Activated CD4-positive, alpha-beta T cell treated with anti-CD3 and anti-CD28 coated beads, Interleukin-2, amount 50 U/mL, for 1 hour (primary cell): ENCODE data around the gene TRIM71.

Source experiments
- DNase-seq: peaks from one replicate; pipeline ENCODE4 v3.0.0-alpha.2; 2020

Gene TRIM71

DNA sequence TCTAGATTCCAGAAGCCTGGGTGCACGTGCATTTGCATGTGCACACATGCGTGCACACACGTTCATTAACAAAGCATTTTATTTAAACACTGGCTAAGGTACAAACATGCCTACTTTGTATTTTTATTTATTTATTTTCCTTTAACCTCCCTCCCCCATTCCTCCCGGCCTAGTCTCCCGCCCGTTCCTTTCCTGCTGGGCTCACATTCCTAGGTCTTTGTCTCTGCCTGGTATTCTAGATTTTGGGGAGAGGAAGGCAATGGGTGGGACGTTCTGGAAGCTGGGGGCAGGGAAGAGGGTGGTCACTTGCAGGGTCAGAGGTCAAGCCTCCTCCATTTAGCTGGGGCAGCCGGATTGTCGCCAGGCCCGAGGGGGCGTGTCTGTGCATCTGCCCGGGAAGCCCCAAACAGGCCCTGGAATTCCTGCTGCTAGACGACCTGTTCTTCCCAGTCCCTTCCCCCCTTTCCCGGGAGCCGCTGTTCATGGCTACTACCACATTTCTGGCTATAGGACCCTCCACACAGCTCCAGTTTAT is 51.8 kb downstream of the TRIM71 start:
- DNase-seq: no peak

DNA sequence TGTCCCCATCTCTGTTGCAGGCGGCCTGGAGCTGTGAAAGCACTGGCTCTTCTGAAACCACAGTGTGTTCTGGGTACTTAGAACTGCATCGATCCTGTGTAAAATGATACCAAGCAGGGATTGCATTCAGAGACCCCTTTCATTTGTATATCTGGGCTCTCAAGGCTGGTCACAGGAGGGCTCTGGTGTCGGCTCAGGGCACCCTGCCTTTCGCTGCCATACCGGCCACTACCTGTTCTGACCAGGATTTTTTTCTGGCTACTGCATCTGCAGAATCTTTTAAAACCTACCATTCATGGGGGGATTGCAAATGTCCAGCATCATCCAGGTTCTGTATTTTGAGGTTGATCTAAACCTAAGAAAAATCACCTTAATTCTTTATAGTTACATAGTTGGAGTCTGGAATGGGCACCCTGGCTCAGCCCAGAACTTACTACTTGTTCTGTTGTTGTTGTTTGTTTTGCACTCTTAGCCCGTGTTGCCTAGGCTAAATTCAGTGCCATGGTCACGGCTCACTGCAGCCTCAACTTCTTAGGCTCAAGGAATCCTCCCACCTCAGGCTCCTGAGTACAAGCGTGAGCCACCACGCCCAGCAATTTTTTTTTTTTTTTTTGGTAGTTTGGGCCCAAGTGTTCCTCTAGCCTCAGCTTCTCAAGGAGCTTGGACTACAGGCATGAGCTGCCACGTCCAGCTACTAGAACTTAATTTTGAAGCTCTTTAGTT is 52.7 kb downstream of the TRIM71 start:
- no peak for DNase-seq

DNA sequence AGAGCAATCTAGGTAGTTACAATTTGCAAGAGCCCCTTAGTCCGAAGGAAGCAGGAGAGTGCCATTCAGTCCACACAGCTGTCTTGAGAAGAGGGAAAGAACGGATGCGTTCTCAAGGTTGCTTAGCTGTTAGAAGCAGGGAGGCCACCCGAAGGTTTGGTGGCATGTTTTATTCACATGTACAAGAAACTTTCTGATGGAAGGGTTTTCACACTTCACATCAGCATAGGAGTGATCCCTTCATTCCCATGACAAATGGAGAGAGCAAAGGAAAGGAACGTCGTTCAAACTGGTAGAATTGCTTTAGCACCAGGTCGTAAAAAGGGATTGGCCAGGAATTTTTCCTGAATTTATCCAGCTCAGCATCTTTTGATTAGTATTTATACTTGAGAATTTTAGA is 53.5 kb downstream of the TRIM71 start:
- DNase-seq: no peak

DNA sequence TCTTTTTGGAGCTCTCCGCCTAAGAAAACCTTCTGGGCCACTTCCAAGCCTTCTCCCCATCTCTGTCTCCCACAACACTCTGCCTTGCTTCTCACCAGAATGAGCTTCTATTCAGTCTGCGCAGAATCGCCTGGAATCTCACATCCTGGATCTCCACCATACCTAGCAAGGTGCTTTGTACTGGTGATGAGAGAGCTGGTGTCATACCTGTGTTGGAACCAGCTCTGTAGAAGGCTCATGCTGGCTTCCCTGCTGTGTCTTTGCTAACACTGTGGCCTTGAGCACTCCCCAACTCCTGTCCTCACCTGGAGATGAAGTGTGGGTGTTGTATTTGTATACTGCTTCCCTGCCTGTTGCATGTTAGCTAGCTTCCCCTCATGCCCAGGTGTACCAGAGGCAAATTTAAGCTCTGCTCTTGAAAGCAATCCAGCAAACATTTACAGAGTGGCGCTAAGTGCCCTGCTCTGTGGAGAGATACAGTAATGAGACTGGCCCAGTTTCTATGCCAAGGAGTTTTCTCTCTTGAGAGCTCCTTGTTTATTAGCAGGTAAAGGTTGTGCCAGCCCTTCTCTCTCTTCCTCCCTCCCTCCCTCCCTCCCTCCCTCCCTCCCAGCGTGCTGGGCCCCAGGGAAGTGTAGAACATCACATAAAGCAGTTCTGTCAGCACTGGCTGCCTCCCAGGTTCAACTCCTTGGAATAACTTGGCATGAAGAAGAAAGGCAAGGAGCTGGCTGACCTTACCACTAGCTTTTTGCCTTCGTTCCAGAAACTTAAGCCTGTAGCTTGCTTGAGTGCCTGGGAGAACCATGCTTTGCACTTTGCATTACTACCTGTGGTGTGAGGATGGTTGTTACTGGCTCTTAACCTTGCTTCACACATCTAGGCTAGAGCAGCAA is 54.9 kb downstream of the TRIM71 start:
- no peak for DNase-seq

DNA sequence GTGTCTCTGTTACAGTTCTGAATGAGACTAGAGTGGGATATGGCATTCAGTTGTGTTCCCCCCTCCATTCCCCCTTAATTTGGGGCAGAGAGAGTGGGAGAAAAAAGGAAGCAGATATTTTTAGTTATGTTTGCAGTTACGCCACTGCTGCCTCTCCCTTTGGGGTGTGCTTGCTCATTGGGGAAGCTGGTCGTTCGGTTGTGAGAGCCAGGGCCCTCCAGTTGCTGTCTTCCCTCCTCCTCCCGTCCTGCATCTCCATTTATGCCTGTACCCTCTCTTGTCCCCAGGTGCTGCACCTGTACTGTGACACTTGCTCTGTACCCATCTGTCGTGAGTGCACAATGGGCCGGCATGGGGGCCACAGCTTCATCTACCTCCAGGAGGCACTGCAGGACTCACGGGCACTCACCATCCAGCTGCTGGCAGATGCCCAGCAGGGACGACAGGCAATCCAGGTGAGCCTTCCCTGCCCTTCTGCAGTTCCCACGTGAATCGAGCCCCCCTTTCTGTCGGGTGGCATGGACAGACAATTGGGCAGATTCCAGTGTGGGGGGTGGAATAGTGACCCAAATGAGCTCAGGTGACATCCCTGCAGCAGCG is 55.8 kb downstream of the TRIM71 start:
- no peak for DNase-seq

DNA sequence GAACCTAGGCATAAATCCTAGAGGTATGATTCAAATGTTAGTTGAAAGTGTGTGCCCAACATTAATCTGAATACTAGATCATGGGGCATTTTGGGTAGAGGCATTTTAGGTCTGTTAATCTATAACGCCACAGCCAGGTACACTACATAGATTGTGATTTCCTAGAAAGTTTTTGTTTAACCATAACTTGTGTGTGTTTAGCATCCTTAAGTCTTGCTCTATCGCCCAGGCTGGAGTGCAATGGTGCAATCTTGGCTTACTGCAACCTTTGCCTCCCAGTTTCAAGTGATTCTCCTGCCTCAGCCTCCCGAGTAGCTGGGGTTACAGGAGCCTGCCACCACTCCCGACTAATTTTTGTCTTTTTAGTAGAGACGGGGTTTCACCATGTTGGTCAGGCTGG is 59.1 kb downstream of the TRIM71 start:
- no peak for DNase-seq

DNA sequence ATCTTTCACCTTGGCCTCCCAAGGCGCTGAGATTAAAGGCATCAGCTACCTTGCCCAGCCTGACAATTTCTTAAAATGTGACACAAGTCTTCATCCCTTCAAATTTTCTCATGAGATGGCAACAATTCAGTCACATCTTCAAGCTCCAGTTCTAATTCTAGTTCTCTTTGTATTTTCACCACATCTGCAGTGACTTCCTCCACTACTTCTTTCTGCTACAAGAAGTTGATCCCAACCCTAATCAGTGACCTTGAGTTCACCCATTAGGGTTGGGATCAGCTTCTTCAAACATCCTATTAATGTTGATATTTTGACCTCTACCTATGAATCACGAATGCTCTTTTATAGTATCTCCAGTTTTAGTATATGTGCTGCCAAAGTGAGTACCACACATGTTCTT is 59.8 kb downstream of the TRIM71 start:
- DNase-seq: no peak

DNA sequence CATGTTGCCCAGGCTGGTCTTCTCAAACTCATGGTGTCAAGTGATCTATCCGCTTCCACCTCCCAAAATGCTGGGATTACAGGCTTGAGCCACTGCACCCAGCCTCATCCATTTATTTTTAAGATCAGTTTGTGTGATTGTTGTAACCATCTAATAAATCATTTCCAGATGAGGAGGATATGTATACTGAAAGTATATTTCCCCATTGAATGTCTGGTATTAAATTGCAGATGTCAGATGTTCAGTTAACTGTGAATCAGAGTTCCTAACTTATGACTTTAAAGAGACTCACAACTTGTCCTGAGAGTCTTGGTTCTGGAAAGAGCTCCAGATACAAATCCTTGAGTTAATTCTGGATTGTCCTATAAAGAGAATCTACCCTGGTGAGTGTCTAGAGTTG is 62.4 kb downstream of the TRIM71 start:
- DNase-seq: no peak

DNA sequence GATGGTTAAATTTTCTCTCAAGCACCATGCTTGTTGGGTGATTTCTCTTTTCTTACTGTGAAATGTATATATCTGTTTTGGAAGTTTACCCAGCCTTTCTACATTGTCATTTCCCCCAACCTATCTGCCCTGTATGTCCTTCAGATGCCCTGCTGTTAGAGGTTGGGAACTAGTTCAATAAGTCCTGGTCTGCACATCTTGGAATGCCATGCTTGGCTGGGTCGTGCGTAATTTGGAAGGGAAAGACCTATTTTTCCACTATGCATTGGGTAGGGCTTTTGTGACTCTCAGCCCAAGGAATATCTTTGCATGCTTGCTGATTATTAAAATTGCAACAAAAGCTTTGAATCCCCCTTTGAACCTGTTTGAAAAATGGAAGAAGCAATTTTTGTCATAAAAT is 63.8 kb downstream of the TRIM71 start:
- DNase-seq: no peak

DNA sequence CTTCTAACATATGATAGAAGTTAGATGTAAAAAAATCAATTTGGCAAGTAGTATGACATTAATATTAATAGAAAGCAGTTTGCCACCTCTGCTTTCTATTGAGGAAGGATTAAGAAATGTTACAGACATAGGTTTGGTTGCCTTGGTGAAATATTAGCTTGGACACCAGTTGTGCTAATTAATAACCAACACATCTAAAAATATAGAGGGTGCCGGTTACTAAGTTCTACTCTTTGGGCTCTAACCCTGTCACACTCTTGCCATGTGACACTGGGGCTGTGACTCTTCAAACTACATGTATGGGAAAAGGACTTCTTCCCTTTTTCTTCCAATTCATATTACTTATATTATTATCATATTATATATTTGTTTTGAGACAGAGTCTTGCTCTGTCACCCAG is 64.4 kb downstream of the TRIM71 start:
- no peak for DNase-seq

DNA sequence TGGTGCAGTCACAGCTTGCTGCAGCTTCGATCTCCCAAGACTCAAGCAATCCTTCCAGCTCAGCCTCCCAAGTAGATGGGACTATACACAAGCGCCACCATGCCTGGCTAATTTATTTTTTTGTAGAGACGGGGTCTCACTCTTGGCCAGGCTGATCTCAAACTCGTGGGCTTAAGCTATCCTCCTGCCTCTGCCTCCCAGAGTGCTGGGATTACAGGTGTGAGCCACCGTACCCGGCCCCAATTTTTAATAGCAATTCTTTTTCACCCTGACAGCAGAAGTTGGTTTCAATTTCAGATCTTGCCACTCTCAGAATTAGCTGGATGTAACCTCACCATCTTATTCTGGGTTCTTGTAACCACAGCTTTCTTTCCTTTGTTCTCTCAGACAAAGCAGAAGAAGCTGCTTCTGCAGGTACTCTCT is 64.8 kb downstream of the TRIM71 start:
- DNase-seq: no peak

DNA sequence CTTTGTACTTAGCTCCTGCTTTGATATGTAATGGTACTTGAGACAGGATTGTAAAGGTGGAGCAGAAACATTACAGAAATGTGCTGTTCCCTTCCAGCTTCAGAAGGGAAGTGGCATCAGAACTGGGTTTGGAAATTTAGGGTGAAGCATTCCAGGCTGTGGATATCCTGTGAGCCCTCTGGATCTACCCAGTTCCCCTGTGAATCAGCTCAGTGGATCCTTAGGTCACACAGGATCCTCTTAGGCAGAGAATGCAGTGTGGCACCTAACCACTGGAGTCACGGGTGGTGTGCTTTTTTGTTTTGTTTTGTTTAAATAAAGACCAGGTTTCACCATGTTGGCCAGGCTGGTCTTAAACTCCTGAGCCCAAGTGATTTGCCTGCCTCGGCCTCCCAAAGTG is 66.0 kb downstream of the TRIM71 start:
- DNase-seq: no peak

DNA sequence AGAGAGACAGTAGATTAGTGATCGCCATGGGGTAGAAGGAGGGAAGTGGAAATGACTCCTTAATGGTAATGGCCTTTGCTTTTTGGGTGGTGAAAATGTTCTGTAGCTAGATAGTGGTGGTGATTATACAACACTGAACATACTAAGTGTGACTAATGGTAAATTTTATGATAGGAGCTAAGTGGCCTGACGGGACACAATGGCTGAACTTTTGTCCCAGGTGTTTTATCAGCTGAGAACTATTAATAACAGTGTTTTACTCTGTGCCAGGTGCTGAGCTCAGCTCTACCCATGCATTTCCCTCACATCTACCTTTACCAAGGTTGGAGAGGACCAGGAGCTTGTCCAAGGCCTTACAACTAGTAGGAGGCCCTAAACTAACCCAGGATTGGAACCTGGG is 66.8 kb downstream of the TRIM71 start:
- no peak for DNase-seq

DNA sequence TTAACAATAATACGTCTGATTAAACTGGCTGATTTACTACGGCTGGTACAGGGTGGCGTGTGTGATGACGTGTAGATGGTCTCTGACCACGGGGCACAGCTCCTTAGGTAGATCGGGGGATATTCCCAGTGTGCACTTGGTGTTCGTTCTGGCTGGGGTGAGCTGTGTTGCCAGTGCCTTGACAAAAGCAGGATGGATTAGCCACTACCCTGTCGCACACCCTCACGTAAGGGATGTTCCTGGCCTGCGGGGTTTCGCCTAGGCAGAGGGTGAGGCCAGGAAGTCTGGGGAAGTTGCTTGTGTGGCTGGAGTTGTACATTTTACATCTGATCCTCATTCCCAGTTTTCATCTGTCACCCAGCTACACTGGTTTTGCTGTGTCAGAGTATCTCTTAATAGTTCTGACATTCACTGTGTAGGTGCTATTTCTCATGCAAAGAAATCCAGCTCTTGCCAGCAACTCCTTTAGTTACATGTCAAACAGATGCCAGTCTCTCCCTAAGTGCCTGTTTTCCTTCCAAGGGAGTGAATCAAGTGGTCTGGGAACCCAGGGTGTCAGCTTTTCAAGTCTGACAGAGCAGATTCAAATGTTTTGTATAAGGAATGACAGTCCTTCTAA is 67.6 kb downstream of the TRIM71 start:
- DNase-seq: no peak

DNA sequence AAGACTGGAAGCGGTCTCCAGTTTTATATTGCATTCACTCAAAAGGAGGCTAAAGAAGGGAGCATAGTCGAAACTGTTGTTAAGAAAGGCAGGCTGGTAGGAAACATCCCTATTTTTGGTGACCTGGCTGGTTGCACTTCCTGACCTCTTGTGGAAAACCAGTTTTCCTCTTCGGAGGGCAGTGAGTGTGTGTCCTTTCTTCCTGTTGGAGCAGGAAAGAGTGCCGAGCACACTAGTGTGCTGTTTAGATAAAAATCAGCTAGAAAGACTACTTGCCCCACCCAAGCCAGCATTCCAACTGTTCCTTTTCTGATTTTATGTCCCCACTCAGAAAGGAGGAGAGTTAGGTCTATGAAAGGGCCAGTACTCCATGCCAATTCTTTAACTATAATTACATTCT is 68.5 kb downstream of the TRIM71 start:
- DNase-seq: no peak

DNA sequence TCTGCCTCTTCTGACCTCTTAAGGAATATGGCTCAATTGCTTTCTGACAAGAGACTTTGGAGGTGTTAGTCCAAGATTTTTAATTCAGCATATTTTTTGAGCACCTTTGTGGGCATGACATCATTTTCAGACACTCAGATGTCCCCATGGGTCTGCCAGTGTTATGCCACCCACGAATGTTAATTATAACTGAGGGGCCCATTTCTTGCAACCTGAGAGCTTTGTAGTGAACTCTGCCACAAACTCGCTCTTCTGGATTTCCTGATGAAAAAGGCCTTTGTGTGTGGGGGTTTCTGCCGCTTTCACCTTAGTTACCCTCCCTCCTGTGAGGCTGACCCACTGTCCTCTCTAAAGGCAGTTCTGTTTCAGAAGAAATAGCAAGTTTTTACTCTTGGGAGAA is 69.1 kb downstream of the TRIM71 start:
- DNase-seq: no peak

DNA sequence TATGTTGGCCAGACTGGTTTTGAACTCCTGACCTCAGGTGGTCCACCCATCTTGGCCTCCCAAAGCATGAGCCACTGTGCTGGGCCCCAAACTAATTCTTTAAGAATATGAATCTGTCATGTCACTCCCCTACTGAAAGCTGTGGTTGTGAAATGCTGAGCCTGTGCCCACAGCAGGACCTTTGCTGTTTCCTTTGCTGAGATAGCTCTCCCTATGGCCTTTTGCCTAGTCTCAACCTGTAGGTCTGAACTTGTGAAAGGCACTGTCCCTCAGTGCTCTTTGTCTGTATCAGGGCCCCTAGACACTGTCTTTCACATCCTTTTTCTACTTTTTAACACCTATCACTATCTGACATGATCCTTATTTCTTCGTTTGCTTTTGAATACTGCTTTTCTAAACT is 70.9 kb downstream of the TRIM71 start:
- no peak for DNase-seq

DNA sequence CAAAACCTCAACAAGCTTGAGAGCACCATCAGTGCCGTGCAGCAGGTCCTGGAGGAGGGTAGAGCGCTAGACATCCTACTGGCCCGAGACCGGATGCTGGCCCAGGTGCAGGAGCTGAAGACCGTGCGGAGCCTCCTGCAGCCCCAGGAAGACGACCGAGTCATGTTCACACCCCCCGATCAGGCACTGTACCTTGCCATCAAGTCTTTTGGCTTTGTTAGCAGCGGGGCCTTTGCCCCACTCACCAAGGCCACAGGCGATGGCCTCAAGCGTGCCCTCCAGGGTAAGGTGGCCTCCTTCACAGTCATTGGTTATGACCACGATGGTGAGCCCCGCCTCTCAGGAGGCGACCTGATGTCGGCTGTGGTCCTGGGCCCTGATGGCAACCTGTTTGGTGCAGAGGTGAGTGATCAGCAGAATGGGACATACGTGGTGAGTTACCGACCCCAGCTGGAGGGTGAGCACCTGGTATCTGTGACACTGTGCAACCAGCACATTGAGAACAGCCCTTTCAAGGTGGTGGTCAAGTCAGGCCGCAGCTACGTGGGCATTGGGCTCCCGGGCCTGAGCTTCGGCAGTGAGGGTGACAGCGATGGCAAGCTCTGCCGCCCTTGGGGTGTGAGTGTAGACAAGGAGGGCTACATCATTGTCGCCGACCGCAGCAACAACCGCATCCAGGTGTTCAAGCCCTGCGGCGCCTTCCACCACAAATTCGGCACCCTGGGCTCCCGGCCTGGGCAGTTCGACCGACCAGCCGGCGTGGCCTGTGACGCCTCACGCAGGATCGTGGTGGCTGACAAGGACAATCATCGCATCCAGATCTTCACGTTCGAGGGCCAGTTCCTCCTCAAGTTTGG is 72.9 kb downstream of the TRIM71 start:
- DNase-seq: no peak

DNA sequence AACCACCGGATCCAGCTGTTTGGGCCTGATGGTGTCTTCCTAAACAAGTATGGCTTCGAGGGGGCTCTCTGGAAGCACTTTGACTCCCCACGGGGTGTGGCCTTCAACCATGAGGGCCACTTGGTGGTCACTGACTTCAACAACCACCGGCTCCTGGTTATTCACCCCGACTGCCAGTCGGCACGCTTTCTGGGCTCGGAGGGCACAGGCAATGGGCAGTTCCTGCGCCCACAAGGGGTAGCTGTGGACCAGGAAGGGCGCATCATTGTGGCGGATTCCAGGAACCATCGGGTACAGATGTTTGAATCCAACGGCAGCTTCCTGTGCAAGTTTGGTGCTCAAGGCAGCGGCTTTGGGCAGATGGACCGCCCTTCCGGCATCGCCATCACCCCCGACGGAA is 73.6 kb downstream of the TRIM71 start:
- no peak for DNase-seq

DNA sequence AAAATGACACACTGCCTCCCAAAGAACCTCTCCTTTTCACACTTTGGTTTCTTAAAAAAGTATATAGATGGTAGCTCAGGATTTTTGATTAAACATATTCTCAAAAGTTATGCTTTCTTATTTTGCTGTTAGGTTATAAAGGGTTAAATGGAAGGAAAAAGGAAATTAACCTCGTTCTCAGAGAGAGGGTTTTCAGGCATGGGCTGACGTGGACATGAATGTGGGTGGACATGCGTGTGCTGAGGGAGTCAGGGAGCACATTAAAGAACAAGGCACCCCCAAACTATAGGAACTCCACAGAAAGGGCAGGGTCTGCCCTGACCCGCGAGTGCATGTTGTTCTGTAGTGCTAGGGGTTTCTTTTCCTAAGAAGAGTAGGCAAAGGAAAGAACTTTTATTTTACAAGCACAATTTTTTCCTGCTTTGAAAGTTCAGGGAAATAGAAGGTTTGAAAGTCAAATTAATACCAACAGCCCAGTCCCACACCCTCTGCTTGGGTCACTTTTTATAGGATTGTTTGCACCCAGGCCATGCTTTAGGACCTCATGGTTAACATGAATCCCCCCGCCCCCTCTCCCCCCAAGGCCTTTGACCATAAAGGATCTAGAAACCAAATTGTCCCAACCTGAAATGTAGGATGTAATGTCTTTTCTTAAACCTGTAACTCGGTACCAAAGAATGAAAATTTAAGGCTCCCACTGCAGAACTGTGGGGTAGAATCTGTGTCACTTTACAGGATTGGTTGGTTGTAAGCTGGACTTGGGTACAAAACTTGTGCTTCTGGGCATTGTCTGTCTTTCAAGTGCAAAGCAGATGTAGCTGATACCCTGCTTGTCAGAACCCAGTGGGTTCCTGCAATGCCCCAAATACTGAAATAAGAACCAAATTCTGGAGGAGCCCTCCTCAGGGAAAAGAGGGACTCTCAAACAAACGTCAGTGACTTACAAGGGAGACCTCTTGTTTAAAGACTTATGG is 75.1 kb downstream of the TRIM71 start:
- DNase-seq: no peak

DNA sequence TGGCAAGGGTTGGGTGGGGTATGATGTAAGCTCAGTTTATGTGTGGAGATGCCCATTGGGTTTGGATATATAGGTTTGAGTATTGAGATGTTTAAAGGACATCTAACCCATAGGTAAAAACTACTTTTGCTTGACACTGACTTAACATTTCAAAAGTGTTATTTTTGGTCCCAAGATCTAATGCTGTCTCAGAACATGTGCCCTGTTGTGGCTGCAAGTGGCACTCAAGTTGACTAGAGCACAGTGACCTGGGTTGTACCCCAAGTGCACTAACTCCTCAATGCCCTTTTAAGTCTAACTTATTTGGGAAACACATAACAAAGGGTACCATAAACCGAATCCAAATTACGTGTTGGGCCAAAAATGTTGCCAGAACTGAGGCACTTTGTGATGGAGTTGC is 77.2 kb downstream of the TRIM71 start:
- DNase-seq: no peak
